Epithelial cell of umbilical artery (primary cell): ENCODE data around the gene EDA2R. TPM values are rescaled to one million over a fixed set of nuclear protein-coding genes. Genes with fewer than 3 reads are reported as not detected.

ENCODE experiments used
- total RNA-seq: library from RNA; depleted of rRNA; stranded (reverse); fragments of >200 nt; gene quantifications from 2 replicates; pipeline ENCODE4 v1.2.3, GENCODE V29; 2014

The EDA2R gene
- 0.30 and 0.32 TPM in 2 replicates for total RNA-seq

DNA sequence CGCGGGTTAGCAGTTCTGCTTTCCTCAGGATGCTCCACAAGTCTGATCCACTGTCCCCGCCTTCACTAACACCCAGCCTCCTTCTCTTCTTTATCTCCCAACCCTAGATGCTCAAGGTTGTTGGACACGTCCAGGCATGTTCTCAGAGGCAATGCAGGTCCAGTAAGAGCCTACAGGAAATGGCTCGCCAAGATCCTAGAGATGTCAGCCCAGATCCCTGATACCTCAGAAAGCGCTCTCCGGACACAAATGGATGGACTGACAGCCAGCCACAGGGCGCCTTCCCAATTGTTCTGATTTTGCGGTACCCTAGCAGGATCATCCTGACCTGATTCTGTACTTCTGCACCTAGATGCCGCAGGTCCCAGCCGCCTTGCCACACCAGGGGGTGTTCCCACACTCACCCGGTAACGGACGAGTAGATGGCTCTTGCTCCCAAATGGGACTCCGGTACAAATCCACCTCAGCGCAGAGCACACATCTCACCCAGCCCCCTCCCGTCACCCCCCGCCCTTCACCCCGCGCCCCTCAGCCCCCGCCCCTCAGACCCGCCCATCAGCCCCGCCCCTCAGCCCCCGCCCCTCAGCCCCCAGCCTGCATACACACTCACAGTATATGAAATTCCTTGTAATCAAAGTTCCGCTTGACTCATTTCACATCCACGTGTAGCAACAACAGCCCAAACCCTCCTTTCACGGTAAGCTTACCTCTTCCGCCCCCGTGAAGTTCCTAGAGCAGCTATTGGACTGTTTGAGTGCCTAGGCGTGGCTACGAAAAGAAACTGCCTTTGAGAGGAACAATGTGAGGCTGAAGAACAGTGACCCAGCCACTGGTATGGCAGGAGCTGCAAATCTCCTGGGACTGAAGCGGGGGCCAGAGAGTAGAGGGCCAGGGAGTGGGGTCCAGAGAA, at the start of gene EDA2R:
Gene EDA2R (minus strand): TSS at position 488 of the 910 bp plus-strand sequence. CDS start 23,058 bp downstream, outside the sequence.

